Mucosa of rectum (tissue), 2 donors: ENCODE results near the gene MACROH2A1.
A peak's percentile ranks its signal among the peaks of the same experiment; 100 is the strongest.
"Not testable (repeated sequence)": the region's sequence is repeated elsewhere in the genome, so short reads cannot be mapped to it uniquely, and the experiment has no call there.

Experiments used
- H3K27ac ChIP-seq, 2 donors: one replicate each; pipeline ENCODE4 v1.7.0; 2013; ENCODE audit warnings: inconsistent platforms in 2 of 2, low read depth in 2 of 2, low read length in 2 of 2
- H3K27me3 ChIP-seq, 2 donors: one replicate each; pipeline ENCODE4 v1.7.0; 2013; ENCODE audit warnings: low read length in 2 of 2; ENCODE audit not compliant: control insufficient read depth in 2 of 2, insufficient read depth in 2 of 2
- H3K36me3 ChIP-seq, 2 donors: one replicate each; pipeline ENCODE4 v1.7.0; 2013; ENCODE audit warnings: low read length in 2 of 2; ENCODE audit not compliant: control insufficient read depth in 2 of 2, insufficient read depth in 2 of 2
- H3K4me1 ChIP-seq, 2 donors: one replicate each; pipeline ENCODE4 v1.7.0; 2013; ENCODE audit warnings: low read length in 2 of 2, mild to moderate bottlenecking in 1 of 2; ENCODE audit not compliant: control insufficient read depth in 2 of 2, insufficient read depth in 2 of 2
- H3K4me3 ChIP-seq, 2 donors: one replicate each; pipeline ENCODE4 v1.7.0; 2013; ENCODE audit warnings: low read length in 2 of 2
- H3K9ac ChIP-seq, 2 donors: one replicate each; pipeline ENCODE4 v1.7.0; 2013; ENCODE audit warnings: low read length in 2 of 2, low read depth in 1 of 2, mild to moderate bottlenecking in 1 of 2
- H3K9me3 ChIP-seq, 2 donors: one replicate each; pipeline ENCODE4 v1.7.0; 2013; ENCODE audit warnings: low read length in 2 of 2; ENCODE audit not compliant: control insufficient read depth in 2 of 2
- donor health status: healthy.
- donor health status: Normal muscosa, but diverticular disease.

Gene MACROH2A1

DNA sequence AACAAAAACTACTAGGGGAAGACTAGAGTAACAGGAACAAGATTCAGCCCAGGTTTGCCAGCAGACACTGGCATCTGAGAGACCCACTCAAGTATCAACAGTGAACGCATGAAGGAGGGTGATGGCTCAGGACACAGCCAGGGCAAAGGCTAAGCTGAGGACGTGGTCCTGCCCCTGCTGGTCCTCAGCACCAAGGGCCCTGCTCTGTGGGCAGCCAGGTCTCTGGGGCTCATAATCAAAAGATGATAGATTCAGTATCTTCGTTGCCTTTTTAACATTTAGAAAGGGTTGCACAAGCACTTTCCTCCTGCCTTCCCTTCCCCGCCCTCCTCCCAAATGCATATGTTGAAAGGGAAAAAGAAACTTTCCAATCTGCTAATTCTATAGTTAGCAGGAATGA lies 31.5 kb downstream of the MACROH2A1 start:
- Histone ChIP-seq H3K4me3 (no peak overlapping the region), H3K4me1 (peaks cover 20 to 31% of the 10 kb centered on the region in 2 donors), H3K9me3 (no peaks in the 10 kb centered on the region), H3K27ac (no peak overlapping the region), H3K27me3 (no peaks in the 10 kb centered on the region), H3K36me3 (peaks cover 34 to 37% of the 10 kb centered on the region in 2 donors), H3K9ac (no peak overlapping the region)

DNA sequence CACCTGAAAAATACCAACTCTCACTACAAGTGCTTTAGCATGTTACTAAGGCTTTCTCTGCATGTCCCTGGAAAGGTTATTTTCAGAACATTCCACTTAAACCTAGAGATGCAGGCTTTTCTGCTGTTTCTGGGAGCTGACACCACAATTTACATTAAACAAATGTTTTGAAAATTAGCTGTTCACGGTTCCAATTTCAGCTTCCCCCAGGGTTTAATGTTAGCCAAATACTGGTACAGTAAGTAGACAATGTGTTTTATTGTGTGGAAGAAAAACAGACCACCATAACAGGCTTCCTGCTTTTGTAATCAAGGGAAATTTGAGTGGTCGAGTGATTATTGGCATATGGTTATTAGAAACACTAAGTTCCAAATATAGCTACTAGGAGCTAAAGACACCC lies 32.0 kb downstream of the MACROH2A1 start:
- Histone ChIP-seq H3K27me3 (no peaks in the 10 kb centered on the region), H3K36me3 (peaks cover 34 to 37% of the 10 kb centered on the region in 2 donors), H3K4me3 (no peak overlapping the region), H3K9ac (no peak overlapping the region), H3K4me1 (peaks cover 15 to 26% of the 10 kb centered on the region in 2 donors), H3K9me3 (no peaks in the 10 kb centered on the region), H3K27ac (no peak overlapping the region)

DNA sequence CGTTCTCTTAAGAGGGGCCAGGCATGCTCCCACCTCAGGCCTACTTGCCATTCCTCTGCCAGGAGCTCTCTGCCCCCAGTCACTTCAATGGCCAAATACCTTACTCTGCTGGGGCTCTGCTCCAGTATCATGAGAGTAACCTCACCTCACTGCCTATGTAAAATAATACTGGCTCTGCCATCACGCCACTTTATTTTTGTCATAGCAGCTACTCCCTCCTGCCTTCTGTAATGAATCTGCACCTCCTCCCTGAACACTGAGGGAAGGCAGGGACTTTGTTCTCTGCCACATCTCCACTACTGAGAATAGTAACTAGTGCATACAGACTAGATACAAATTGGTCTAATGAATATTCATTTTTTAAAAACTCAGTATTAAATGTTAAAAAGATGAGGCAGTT lies 33.8 kb downstream of the MACROH2A1 start:
- no peak overlapping the region for H3K4me3 ChIP-seq
- H3K9ac ChIP-seq: no peak overlapping the region
- H3K27me3 ChIP-seq: no peaks in the 10 kb centered on the region
- peak overlapping the region; percentile 28 to 54 for H3K27ac ChIP-seq
- H3K36me3 ChIP-seq: peaks cover 31 to 37% of the 10 kb centered on the region in 2 donors
- H3K4me1 ChIP-seq: peaks cover 16 to 23% of the 10 kb centered on the region in 2 donors
- no peaks in the 10 kb centered on the region for H3K9me3 ChIP-seq

DNA sequence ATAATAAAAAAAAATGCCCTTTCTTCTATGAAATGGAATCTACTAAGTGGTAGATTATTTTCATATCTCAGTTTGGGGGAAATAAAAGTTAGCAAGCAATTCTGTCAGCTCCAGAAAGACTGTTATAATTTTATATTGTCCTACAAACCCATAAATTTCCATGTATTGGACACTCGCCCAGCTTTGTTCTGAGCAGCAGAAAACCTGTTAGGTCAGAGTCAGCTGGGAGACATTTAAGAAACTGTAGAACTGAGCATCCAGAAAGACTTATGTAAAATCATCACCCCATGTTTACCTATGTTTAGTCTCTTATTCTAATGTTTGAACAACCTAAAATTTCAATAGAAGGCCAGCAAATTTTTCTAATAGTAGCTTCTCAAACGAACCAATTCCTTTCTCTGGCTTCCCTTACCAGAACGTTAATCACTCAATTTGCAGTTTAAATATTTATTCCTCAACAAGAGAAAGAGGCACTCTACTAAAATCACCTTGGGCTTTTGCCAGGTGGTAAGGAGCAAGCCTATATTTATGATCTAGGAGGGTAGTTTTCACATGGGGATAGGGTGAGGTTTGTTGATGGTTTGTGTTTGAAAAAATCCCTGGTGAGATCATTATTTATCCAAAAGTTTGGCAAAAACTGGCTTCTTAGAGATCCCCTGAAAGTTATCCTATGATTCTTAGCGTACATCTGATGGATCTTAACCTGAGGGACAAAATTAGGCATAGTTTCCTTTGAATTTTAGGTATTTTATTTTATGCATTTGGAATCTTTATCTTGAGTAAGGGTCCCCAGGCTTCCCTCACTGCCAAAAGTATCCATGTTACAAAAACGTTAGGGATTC lies 34.4 kb downstream of the MACROH2A1 start:
- H3K4me1 ChIP-seq: peaks cover 18 to 23% of the 10 kb centered on the region in 2 donors
- H3K9ac ChIP-seq: no peak overlapping the region
- no peaks in the 10 kb centered on the region for H3K9me3 ChIP-seq
- no peaks in the 10 kb centered on the region for H3K27me3 ChIP-seq
- no peak overlapping the region for H3K4me3 ChIP-seq
- peaks cover 28 to 36% of the 10 kb centered on the region in 2 donors for H3K36me3 ChIP-seq
- peak overlapping the region; percentile 28 to 54 for H3K27ac ChIP-seq

DNA sequence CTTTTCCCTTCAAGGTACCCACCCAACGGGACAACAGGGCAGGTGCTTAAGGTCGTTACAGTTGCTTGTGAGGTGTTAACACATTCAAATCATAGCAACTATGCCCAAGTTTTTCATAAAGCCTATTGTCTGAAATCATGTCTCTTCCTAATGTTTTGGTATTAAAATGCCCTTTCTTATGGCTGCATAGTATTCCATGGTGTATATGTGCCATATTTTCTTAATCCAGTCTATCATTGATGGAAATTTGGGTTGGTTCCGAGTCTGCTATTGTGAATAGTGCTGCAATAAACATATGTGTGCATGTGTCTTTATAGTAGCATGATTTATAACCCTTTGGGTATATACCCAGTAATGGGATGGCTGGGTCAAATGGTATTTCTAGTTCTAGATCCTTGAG lies 35.7 kb downstream of the MACROH2A1 start:
- H3K27ac ChIP-seq: not testable (repeated sequence)

DNA sequence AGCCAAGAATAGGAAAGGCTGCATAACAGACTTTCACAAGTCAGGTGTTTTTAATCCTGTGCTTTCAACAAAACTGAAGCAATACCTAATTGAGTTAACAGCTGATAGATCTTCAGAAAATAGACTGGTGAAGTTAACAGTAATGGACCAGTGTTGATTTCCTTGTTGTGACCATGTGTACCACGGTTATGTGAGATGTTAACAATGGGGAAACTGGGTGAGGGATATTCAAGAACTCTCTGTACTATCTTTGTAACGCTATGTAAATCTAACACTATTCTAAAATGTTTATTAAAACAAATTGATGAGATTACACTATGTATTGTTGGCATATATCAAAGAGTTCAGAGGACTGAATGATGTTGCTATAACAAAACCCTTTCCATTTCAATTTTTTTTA lies 36.9 kb downstream of the MACROH2A1 start:
- H3K36me3 ChIP-seq: peaks cover 18 to 21% of the 10 kb centered on the region in 2 donors
- no peak overlapping the region for H3K4me3 ChIP-seq
- no peak overlapping the region for H3K9ac ChIP-seq
- no peaks in the 10 kb centered on the region for H3K27me3 ChIP-seq
- H3K27ac ChIP-seq: no peak overlapping the region
- H3K4me1 ChIP-seq: peaks cover 22 to 25% of the 10 kb centered on the region in 2 donors
- H3K9me3 ChIP-seq: no peaks in the 10 kb centered on the region

More for the DNA sequence above, 35.7 kb downstream of the MACROH2A1 start:
- not testable (repeated sequence) for H3K9ac ChIP-seq, H3K9me3 ChIP-seq, H3K4me3 ChIP-seq, H3K27me3 ChIP-seq
- peaks cover 25 to 28% of the 10 kb centered on the region in 2 donors for H3K36me3 ChIP-seq
- H3K4me1 ChIP-seq: peaks cover 18 to 23% of the 10 kb centered on the region in 2 donors

DNA sequence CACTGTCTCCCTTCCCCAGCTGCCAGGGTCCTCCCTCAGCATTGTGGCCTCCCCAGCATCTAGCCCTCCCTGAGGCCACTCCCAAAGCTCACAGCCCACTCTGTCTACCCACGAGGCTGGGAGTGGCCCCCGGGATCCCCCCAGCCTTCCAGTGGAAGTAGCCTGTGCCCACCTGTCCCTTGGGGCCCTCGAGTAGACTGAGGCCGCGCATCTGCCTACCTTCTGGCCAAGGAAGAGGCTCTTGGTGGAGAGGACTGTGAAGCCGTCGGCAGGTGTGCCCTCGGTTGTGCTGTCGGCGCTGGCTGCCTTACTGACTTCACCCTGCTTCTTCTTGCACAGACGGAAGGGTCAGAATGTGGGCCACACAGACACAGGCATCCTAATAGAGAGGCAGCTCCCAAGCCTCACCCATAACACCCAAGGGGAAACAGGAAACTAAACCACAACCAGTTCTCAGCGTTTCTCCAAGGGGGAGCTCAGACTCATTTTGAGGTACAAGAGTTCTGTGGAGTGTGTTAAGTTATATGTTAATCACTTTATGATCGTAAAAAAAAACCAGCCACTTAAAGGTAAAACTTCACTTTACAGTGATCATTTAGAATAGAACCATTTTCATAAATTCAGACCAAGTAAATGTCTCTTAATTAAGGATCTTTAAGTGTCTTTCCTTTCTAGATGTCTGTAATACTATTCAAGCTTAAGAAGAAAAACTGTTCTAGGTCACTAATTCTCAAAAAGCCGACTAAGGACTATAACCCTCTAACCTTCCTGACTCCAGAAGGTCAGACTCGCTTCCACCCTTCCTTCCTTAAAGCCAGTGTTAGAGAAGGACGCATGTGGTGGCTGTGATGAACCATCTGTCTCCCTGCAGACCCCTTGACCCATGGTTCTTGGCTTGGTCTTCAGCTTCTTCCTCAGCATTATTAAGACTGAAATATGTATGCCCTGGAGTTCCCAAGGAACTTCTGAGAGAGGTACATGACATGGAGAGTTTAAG lies 38.5 kb downstream of the MACROH2A1 start:
- no peak overlapping the region for H3K9ac ChIP-seq
- no peaks in the 10 kb centered on the region for H3K27me3 ChIP-seq
- H3K27ac ChIP-seq: peak overlapping the region in 1 of 2 donors; percentile 16
- peaks cover 13 to 23% of the 10 kb centered on the region in 2 donors for H3K36me3 ChIP-seq
- peaks cover 25 to 30% of the 10 kb centered on the region in 2 donors for H3K4me1 ChIP-seq
- H3K4me3 ChIP-seq: no peak overlapping the region
- H3K9me3 ChIP-seq: no peaks in the 10 kb centered on the region

DNA sequence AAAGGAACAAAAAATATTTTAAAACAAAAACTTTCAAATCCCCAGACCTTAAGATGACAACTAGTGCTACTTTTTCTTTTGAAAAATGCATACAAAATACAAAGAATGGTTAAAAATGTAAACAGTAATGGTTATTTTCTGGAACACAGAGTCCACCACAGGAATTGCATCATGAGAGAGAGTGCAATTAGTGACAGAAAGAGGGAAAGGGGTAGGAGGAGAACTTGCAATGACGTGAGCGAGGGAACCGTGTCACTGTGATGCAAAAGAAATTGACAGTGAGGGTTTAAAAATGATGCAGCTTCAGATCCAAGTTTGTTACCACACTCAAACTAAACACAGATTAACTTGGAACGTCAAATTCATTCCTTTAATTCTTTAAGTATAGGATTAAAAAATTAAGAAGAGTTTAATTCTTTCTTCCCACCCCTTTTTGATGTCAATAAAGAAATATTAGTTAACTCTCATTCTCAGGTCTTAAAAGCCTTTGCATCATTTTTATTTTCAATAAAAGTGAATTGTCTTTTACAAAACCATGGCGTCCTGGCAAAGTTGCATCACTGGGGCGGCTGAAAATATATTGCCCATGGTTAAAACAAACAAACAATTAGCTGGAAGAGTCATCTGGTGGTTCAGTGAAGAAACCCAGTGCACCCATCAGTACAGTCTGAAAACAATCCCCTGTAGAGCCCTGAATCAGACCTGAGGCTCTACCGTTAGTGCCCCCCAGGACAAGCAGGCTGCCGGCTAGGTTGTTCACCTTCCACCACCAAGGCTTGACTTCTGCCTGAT lies 39.5 kb downstream of the MACROH2A1 start:
- H3K9ac ChIP-seq: no peak overlapping the region
- peaks cover 13 to 26% of the 10 kb centered on the region in 2 donors for H3K36me3 ChIP-seq
- no peak overlapping the region for H3K4me3 ChIP-seq
- no peaks in the 10 kb centered on the region for H3K9me3 ChIP-seq
- no peak overlapping the region for H3K27ac ChIP-seq
- H3K27me3 ChIP-seq: no peaks in the 10 kb centered on the region
- peaks cover 15 to 23% of the 10 kb centered on the region in 2 donors for H3K4me1 ChIP-seq

DNA sequence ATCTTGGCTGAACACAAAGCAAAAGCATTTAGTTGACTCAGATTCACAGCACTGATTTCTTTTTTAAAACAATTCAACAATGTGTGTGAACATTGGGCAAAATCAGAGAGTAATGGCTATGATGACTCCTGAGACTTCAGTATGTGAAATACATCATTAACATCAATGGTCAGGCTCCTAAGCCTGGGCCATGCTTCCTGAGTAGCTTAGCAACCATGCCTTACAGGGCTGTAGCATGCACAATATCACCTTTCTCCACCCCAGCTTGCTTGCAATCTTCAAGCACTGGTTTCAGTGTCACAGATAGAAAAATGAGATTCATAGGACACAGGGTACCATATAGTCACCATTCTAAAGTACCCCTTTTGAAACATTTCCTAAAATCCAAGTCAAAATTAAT lies 41.3 kb downstream of the MACROH2A1 start:
- H3K4me3 ChIP-seq: no peak overlapping the region
- no peaks in the 10 kb centered on the region for H3K27me3 ChIP-seq
- peaks cover 14 to 21% of the 10 kb centered on the region in 2 donors for H3K4me1 ChIP-seq
- H3K9me3 ChIP-seq: no peaks in the 10 kb centered on the region
- H3K9ac ChIP-seq: no peak overlapping the region
- H3K27ac ChIP-seq: no peak overlapping the region
- H3K36me3 ChIP-seq: peaks cover 25 to 33% of the 10 kb centered on the region in 2 donors
